GM23248 (cell line): ENCODE measurements around the gene PEX10.

Experiments used
- EZH2 ChIP-seq: fragments of 200-600 bp; sonication (generic); IDR thresholded peaks from 2 replicates; pipeline ENCODE4 v1.6.1; 2018; ENCODE audit warnings: antibody characterized with exemption, mild to moderate bottlenecking; ENCODE audit not compliant: insufficient read depth, poor library complexity, severe bottlenecking
- EZH2phosphoT487 ChIP-seq: fragments of 200-600 bp; sonication (generic); IDR thresholded peaks from 2 replicates; pipeline ENCODE4 v1.6.1; 2018; ENCODE audit warnings: antibody characterized with exemption, moderate library complexity, mild to moderate bottlenecking, low read depth; ENCODE audit not compliant: insufficient read depth

DNA sequence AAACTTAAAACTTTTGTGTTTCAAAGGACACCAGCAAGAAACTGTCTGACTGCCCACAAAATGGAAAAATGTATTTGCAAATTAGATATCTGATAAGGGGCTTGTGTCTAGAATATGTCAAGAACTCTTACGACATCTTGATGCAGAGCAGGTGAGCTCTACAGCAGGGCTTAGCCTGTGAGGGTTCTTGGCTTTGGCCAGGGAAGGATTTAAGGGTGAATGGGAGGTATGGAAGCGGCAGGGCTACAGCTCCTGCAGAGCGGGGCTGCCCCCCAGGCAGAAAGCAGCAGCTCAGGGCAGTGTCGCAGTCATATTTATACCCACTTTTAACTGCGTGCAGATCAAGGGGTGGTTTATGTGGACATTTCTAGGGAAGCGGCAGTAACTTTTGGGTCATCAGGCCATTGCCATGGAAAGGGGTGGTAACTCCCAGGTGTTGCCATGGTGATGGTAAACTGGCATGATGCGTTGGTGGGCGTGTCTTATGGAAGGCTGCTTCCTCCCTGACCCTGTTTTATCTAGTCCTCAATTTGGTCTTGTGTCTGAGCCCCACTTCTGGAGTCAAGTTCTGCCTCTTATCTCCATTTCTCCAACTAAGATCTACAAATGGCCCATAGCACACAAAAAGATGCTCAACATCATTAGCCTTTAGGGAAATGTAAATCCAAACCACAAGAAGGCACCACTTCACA is 44.2 kb downstream of the PEX10 start:
- TF ChIP-seq EZH2phosphoT487 (no peak), EZH2 (no peak)
